WI38 (cell line): ENCODE results near the gene GABRP.
A peak's percentile ranks its signal among the peaks of the same experiment; 100 is the strongest.

ENCODE experiments used
- H3K4me3 ChIP-seq: 2 replicates; pipeline ENCODE4 v1.5.1; 2011; ENCODE audit warnings: low read depth, mild to moderate bottlenecking, control low read depth, low read length
- CTCF ChIP-seq: IDR thresholded peaks from 2 replicates; pipeline ENCODE4 v1.5.1; 2012; ENCODE audit warnings: low read depth, mild to moderate bottlenecking, control low read depth, low read length

GABRP gene

GRCh38 chr5:170743876-170744212 lies 39.7 kb upstream of the GABRP start:
- H3K4me3 ChIP-seq: no peak overlapping the region
- TF ChIP-seq CTCF: no peak

- no peak for TF ChIP-seq CTCF
- H3K4me3 ChIP-seq: no peak overlapping the region
Observed at GRCh38 chr5:170745481-170746071, 37.9 kb upstream of the GABRP start.

- no peak for TF ChIP-seq CTCF
Observed at GRCh38 chr5:170746075-170746960, 37.2 kb upstream of the GABRP start.

GRCh38 chr5:170746961-170747340 lies 36.6 kb upstream of the GABRP start:
- no peak overlapping the region for H3K4me3 ChIP-seq
- TF ChIP-seq CTCF: no peak

More at GRCh38 chr5:170746075-170746960, 37.2 kb upstream of the GABRP start:
- no peak overlapping the region for H3K4me3 ChIP-seq

GRCh38 chr5:170747357-170747756 lies 36.2 kb upstream of the GABRP start:
- TF ChIP-seq CTCF: no peak

GRCh38 chr5:170747851-170748250 lies 35.7 kb upstream of the GABRP start:
- H3K4me3 ChIP-seq: no peak overlapping the region
- TF ChIP-seq CTCF: peak; percentile 51

More at GRCh38 chr5:170747357-170747756, 36.2 kb upstream of the GABRP start:
- H3K4me3 ChIP-seq: no peak overlapping the region

- no peak for TF ChIP-seq CTCF
- no peak overlapping the region for H3K4me3 ChIP-seq
Observed at GRCh38 chr5:170748951-170749471, 34.5 kb upstream of the GABRP start.
